IMR-90 (cell line): Measurements from ENCODE around the gene CLCF1.

ENCODE experiments used
- FOS ChIP-seq: fragments of 150-350 bp; IDR thresholded peaks from 2 replicates; pipeline ENCODE4 v1.6.1; 2016; ENCODE audit warnings: low read depth, low read length
- MAFK ChIP-seq: IDR thresholded peaks from 2 replicates; pipeline ENCODE4 v1.6.1; 2012; ENCODE audit warnings: low read depth, low read length, improper control_type of control experiment
- MAZ ChIP-seq: IDR thresholded peaks from 2 replicates; pipeline ENCODE4 v1.6.1; 2012; ENCODE audit warnings: low read depth, mild to moderate bottlenecking, low read length, improper control_type of control experiment, moderate library complexity, borderline replicate concordance
- POLR2A ChIP-seq: IDR thresholded peaks from 2 replicates; pipeline ENCODE4 v1.6.1; 2012; ENCODE audit warnings: mild to moderate bottlenecking, low read depth, low read length
- RFX5 ChIP-seq: IDR thresholded peaks from 2 replicates; pipeline ENCODE4 v1.8.0; 2012; ENCODE audit warnings: low read depth, mild to moderate bottlenecking, low read length, moderate library complexity
- SMC3 ChIP-seq: fragments of 150-350 bp; IDR thresholded peaks from 2 replicates; pipeline ENCODE4 v1.6.1; 2016; ENCODE audit warnings: low read depth, mild to moderate bottlenecking, antibody characterized with exemption, low read length, moderate library complexity
- TF ChIP-seq, protein P1 (sequence below): conservative IDR thresholded peaks from 2 replicates; pipeline ENCODE4 v1.5.1; 2012; ENCODE audit warnings: mild to moderate bottlenecking, low read depth, low read length, improper control_type of control experiment
- TF ChIP-seq, protein P2 (sequence below): fragments of 150-350 bp; IDR thresholded peaks from 2 replicates; pipeline ENCODE4 v1.6.1; 2017; ENCODE audit warnings: mild to moderate bottlenecking, antibody characterized with exemption, low read length, low read depth
- TF ChIP-seq, protein P3 (sequence below): fragments of 150-350 bp; IDR thresholded peaks from 2 replicates; pipeline ENCODE4 v1.6.1; 2016; ENCODE audit warnings: low read depth, mild to moderate bottlenecking, low read length, moderate library complexity, borderline replicate concordance

DNA sequence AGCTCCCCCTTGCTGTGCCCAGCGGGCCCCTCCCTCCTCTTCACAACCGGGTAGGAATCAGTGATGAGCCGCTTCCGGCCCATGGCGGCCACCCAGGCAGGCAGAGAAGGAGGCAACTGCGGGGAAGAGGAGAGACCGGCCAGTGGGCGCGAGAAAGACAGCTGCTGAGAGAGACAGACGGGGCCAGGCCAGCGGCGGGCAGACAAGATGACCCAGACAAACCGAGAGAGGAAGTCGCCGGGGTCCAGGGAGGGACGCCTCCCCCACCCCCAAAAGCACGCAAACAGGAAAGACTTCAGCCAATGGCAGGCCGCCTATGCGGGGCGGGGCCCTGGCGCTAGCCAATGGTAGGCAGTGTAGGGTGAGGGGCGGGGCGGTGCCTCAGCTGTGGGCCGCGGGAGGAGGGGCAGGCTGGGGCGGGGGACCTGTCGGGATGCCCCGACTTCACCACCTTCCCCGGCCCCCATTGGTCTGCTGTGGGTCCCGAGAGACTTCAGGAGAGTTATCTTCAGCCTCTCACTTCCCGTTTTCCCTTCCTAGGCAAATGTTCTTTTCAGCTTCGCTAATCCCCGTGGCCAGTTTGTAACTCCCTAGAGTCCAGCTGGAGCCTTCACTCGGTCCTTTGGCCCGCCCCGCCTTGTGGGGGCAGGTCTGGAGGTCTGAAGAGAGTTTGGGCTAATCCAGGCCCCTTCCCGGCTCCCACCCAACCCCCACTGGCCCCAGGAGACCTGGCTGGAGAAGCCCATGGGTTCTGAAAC, 19.9 kb downstream of the CLCF1 start, which contains the start of gene POLD4:
- TF ChIP-seq, protein P1, sequence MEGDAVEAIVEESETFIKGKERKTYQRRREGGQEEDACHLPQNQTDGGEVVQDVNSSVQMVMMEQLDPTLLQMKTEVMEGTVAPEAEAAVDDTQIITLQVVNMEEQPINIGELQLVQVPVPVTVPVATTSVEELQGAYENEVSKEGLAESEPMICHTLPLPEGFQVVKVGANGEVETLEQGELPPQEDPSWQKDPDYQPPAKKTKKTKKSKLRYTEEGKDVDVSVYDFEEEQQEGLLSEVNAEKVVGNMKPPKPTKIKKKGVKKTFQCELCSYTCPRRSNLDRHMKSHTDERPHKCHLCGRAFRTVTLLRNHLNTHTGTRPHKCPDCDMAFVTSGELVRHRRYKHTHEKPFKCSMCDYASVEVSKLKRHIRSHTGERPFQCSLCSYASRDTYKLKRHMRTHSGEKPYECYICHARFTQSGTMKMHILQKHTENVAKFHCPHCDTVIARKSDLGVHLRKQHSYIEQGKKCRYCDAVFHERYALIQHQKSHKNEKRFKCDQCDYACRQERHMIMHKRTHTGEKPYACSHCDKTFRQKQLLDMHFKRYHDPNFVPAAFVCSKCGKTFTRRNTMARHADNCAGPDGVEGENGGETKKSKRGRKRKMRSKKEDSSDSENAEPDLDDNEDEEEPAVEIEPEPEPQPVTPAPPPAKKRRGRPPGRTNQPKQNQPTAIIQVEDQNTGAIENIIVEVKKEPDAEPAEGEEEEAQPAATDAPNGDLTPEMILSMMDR: no peak
- TF ChIP-seq MAZ (peak; percentile 88), POLR2A (peak; percentile 91), SMC3 (peak; percentile 4; the same call in 1 of the 2 replicates), FOS (0 out of 2 replicates have a peak, but pooled peaks have one; percentile 6), RFX5 (no peak), MAFK (no peak)
- TF ChIP-seq, protein P2, sequence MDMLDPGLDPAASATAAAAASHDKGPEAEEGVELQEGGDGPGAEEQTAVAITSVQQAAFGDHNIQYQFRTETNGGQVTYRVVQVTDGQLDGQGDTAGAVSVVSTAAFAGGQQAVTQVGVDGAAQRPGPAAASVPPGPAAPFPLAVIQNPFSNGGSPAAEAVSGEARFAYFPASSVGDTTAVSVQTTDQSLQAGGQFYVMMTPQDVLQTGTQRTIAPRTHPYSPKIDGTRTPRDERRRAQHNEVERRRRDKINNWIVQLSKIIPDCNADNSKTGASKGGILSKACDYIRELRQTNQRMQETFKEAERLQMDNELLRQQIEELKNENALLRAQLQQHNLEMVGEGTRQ: no peak
- TF ChIP-seq, protein P3, sequence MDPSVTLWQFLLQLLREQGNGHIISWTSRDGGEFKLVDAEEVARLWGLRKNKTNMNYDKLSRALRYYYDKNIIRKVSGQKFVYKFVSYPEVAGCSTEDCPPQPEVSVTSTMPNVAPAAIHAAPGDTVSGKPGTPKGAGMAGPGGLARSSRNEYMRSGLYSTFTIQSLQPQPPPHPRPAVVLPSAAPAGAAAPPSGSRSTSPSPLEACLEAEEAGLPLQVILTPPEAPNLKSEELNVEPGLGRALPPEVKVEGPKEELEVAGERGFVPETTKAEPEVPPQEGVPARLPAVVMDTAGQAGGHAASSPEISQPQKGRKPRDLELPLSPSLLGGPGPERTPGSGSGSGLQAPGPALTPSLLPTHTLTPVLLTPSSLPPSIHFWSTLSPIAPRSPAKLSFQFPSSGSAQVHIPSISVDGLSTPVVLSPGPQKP: no peak
